K562 (cell line): Measurements from ENCODE around the gene OBSCN. TPM values are rescaled to one million over a fixed set of nuclear protein-coding genes. Genes with fewer than 3 reads are reported as not detected.

Source experiments
- HNRNPL ChIP-seq: fragments of 200-400 bp; formaldehyde crosslinking; IDR thresholded peaks from 2 replicates; pipeline ENCODE4 v1.6.1; 2017; ENCODE audit warnings: low read depth, mild to moderate bottlenecking, low read length
- MTA1 ChIP-seq: fragments of 450-650 bp; IDR thresholded peaks from 2 replicates; pipeline ENCODE4 v1.6.1; 2017; ENCODE audit warnings: borderline replicate concordance
- PATZ1 ChIP-seq: fragments of 250-450 bp; sonication (Bioruptor Pico); IDR thresholded peaks from 2 replicates; pipeline ENCODE4 v1.5.0; 2020; ENCODE audit warnings: mild to moderate bottlenecking, borderline replicate concordance
- RCOR1 ChIP-seq, 2 experiments: IDR thresholded peaks; 2 replicates each; pipeline ENCODE4 v1.6.1; 2012; ENCODE audit warnings: low read depth in 2 of 2, low read length in 2 of 2, borderline replicate concordance in 1 of 2, improper control_type of control experiment in 1 of 2
- ZBTB33 ChIP-seq: sonication (generic); formaldehyde crosslinking; IDR thresholded peaks from 2 replicates; pipeline ENCODE4 v1.8.1; 2023; ENCODE audit warnings: mild to moderate bottlenecking, missing genetic modification reagents
- ZNF24 ChIP-seq: fragments of 450-650 bp; IDR thresholded peaks from 2 replicates; pipeline ENCODE4 v1.6.1; 2016
- polyA plus RNA-seq, 8 experiments: library from polyadenylated mRNA; depleted of rRNA in 4 of 8; stranded (reverse) in 5 of 8; unstranded in 3 of 8; fragments of >200 nt; fragmentation: Nextera tagmentation in 2 of 8; fragmentation: Illumina TruSeq in 1 of 8; extraction: Ambion mirVana in 2 of 8; extraction: Trizol in 1 of 8; gene quantifications; 2 replicates each; pipeline versions ENCODE4 v1.2.1 to v1.2.3, GENCODE V29; 2011 to 2014; ENCODE audit warnings: inconsistent platforms in 1 of 8, missing spikeins in 1 of 8
- total RNA-seq, 7 experiments: library from RNA; depleted of rRNA in 6 of 7; stranded (reverse); fragments of >200 nt in 6 of 7; fragmentation: Illumina TruSeq in 2 of 7; extraction: Trizol in 2 of 7; gene quantifications; 2 replicates each; pipeline versions ENCODE4 v1.2.1 to v1.2.3, GENCODE V29; 2011 to 2021; ENCODE audit warnings: low replicate concordance in 1 of 7
- TF ChIP-seq, protein P1 (sequence below): sonication (generic); formaldehyde crosslinking; IDR thresholded peaks from 2 replicates; pipeline ENCODE4 v1.8.1; 2023; ENCODE audit warnings: mild to moderate bottlenecking, missing genetic modification reagents

The OBSCN gene
- total and polyA plus RNA-seq, 9 of the 15 experiments (the other 6 are each of a cell fraction or from before 2014, with no cell fraction given): 0.18 to 19.7 (median 3.6) TPM

GRCh38 chr1:228262475-228262874 is 54.6 kb downstream of the OBSCN start (continued):
- TF ChIP-seq PATZ1 (CRISPR knock-in tag): no peak
- TF ChIP-seq ZNF24: no peak
- TF ChIP-seq RCOR1 (IDR thresholded peaks at IDR 0.05; ENCODE audit: borderline replicate concordance in 1 of 2, low read depth in 2 of 2, low read length in 2 of 2): no peak
- TF ChIP-seq MTA1: no peak
- no peak for TF ChIP-seq ZBTB33 (CRISPR knock-in tag)
- TF ChIP-seq, protein P1, sequence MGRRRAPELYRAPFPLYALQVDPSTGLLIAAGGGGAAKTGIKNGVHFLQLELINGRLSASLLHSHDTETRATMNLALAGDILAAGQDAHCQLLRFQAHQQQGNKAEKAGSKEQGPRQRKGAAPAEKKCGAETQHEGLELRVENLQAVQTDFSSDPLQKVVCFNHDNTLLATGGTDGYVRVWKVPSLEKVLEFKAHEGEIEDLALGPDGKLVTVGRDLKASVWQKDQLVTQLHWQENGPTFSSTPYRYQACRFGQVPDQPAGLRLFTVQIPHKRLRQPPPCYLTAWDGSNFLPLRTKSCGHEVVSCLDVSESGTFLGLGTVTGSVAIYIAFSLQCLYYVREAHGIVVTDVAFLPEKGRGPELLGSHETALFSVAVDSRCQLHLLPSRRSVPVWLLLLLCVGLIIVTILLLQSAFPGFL (CRISPR knock-in tag): no peak
- TF ChIP-seq HNRNPL: no peak
